ENCODE results near the gene PTH2R.
"Not testable (repeated sequence)": the region's sequence is repeated elsewhere in the genome, so short reads cannot be mapped to it uniquely, and the experiment has no call there.

PTH2R gene

GRCh38 chr2:208525165-208525564 lies 118.6 kb downstream of the PTH2R start:
- not testable (repeated sequence) for H3K4me1 Mint-ChIP-seq (ENCODE audit: low read depth); H3K4me3 Mint-ChIP-seq; H3K36me3 Mint-ChIP-seq (ENCODE audit: low read depth); H3K27me3 Mint-ChIP-seq (ENCODE audit: low read depth); H3K27ac Mint-ChIP-seq
- peaks cover 10% of the 10 kb centered on the region for H3K9me3 Mint-ChIP-seq

GRCh38 chr2:208529796-208530195 lies 123.2 kb downstream of the PTH2R start:
- H3K27ac Mint-ChIP-seq: no peak overlapping the region
- no peaks in the 10 kb centered on the region for H3K4me1 Mint-ChIP-seq (ENCODE audit: low read depth)
- H3K4me3 Mint-ChIP-seq: no peak overlapping the region
- H3K36me3 Mint-ChIP-seq (ENCODE audit: low read depth): no peaks in the 10 kb centered on the region
- H3K27me3 Mint-ChIP-seq (ENCODE audit: low read depth): no peaks in the 10 kb centered on the region
- no peaks in the 10 kb centered on the region for H3K9me3 Mint-ChIP-seq

GRCh38 chr2:208531361-208531760 lies 124.8 kb downstream of the PTH2R start:
- Mint-ChIP-seq H3K4me3 (no peak overlapping the region), H3K9me3 (peaks cover 7% of the 10 kb centered on the region), H3K27me3 (ENCODE audit: low read depth) (no peaks in the 10 kb centered on the region)

GRCh38 chr2:208535578-208535977 lies 129.0 kb downstream of the PTH2R start:
- not testable (repeated sequence) for H3K4me3 Mint-ChIP-seq; H3K9me3 Mint-ChIP-seq; H3K27me3 Mint-ChIP-seq (ENCODE audit: low read depth); H3K36me3 Mint-ChIP-seq (ENCODE audit: low read depth); H3K4me1 Mint-ChIP-seq (ENCODE audit: low read depth); H3K27ac Mint-ChIP-seq

More at GRCh38 chr2:208531361-208531760, 124.8 kb downstream of the PTH2R start:
- Mint-ChIP-seq H3K36me3 (ENCODE audit: low read depth) (no peaks in the 10 kb centered on the region), H3K4me1 (ENCODE audit: low read depth) (no peaks in the 10 kb centered on the region), H3K27ac (no peak overlapping the region)

- Mint-ChIP-seq H3K36me3 (ENCODE audit: low read depth) (no peaks in the 10 kb centered on the region), H3K27me3 (ENCODE audit: low read depth) (no peaks in the 10 kb centered on the region), H3K4me3 (no peak overlapping the region), H3K9me3 (no peaks in the 10 kb centered on the region), H3K4me1 (ENCODE audit: low read depth) (no peaks in the 10 kb centered on the region), H3K27ac (no peak overlapping the region)
Observed at GRCh38 chr2:208541461-208541988, 134.9 kb downstream of the PTH2R start.

- Mint-ChIP-seq H3K27ac (no peak overlapping the region), H3K36me3 (ENCODE audit: low read depth) (no peaks in the 10 kb centered on the region), H3K4me3 (no peak overlapping the region), H3K4me1 (ENCODE audit: low read depth) (no peaks in the 10 kb centered on the region), H3K9me3 (no peaks in the 10 kb centered on the region), H3K27me3 (ENCODE audit: low read depth) (no peaks in the 10 kb centered on the region)
Observed at GRCh38 chr2:208541989-208542464, 135.4 kb downstream of the PTH2R start.

- H3K27me3 Mint-ChIP-seq (ENCODE audit: low read depth): no peaks in the 10 kb centered on the region
- no peaks in the 10 kb centered on the region for H3K36me3 Mint-ChIP-seq (ENCODE audit: low read depth)
- no peak overlapping the region for H3K4me3 Mint-ChIP-seq
- no peaks in the 10 kb centered on the region for H3K4me1 Mint-ChIP-seq (ENCODE audit: low read depth)
- H3K27ac Mint-ChIP-seq: no peak overlapping the region
- H3K9me3 Mint-ChIP-seq: no peaks in the 10 kb centered on the region
Observed at GRCh38 chr2:208542465-208543041, 136.0 kb downstream of the PTH2R start.

Measured in T-helper 1 cell treated with Interleukin-12 subunit alpha and Interleukin-12 subunit beta and Interleukin-4 antibody, amounts not matched to agents 30 μg/mL and 1 μg/mL, for 36 hours (primary cell).